BJ (cell line): ENCODE data around the gene TUBA1A. TPM values are rescaled to one million over a fixed set of nuclear protein-coding genes. Genes with fewer than 3 reads are reported as not detected.

Experiments
- CTCF ChIA-PET: fragments of 350-600 bp; formaldehyde crosslinking; extraction: SDS; loops from one replicate; lab custom pipeline; 2021; ENCODE audit warnings: antibody characterized with exemption, inconsistent platforms; lab: Yijun Ruan, JAX
- POLR2A ChIA-PET: fragments of 300-600 bp; sonication (Branson Sonifier 250); formaldehyde crosslinking; extraction: SDS; loops from one replicate; lab custom pipeline; 2021; ENCODE audit warnings: antibody characterized with exemption; lab: Charles Lee
- DNase-seq: peaks from one replicate; pipeline ENCODE4 v3.0.0-alpha.2; 2011; ENCODE audit warnings: low read depth
- H3K27me3 ChIP-seq: 2 replicates; pipeline ENCODE4 v1.6.0; 2011; ENCODE audit warnings: low read length; ENCODE audit not compliant: control insufficient read depth, insufficient read depth
- H3K36me3 ChIP-seq: 2 replicates; pipeline ENCODE4 v1.5.1; 2011; ENCODE audit warnings: low read length; ENCODE audit not compliant: control insufficient read depth, insufficient read depth
- H3K4me3 ChIP-seq: 2 replicates; pipeline ENCODE4 v1.5.1; 2011; ENCODE audit warnings: low read depth, mild to moderate bottlenecking, control low read depth, low read length
- CTCF ChIP-seq: IDR thresholded peaks from 2 replicates; pipeline ENCODE4 v1.5.1; 2011; ENCODE audit warnings: low read depth, mild to moderate bottlenecking, control low read depth, inconsistent platforms, low read length, moderate library complexity; ENCODE audit not compliant: insufficient read depth
- polyA plus RNA-seq: library from polyadenylated mRNA; depleted of rRNA; stranded (reverse); fragments of >200 nt; gene quantifications from 2 replicates; pipeline ENCODE4 v1.2.3, GENCODE V29; 2011

TUBA1A gene
- polyA plus RNA-seq, 1 experiment, result 820 TPM

- Histone ChIP-seq H3K36me3 (no peaks in the 10 kb centered on the region), H3K27me3 (no peaks in the 10 kb centered on the region), H3K4me3 (no peak overlapping the region)
- ChIA-PET POLR2A (no interaction called here), CTCF (interaction anchor here (1.2 to 4.8 kb wide), 2 partner anchors 8 to 31 kb away, joined by 3 to 38 read pairs; no protein-coding TSS in a partner anchor)
- no peak for TF ChIP-seq CTCF
- no peak for DNase-seq
Observed at GRCh38 chr12:49225576-49226166, 36.8 kb upstream of the TUBA1A start.

- TF ChIP-seq CTCF, result no peak
- ChIA-PET CTCF (interaction anchor here (0.7 to 4.8 kb wide), 9 partner anchors 10 to 1518 kb away, joined by 3 to 38 read pairs (median 3); no protein-coding TSS in a partner anchor), POLR2A (no interaction called here)
Observed at GRCh38 chr12:49223590-49224369, 34.9 kb upstream of the TUBA1A start.

GRCh38 chr12:49223122-49223521, 34.2 kb upstream of the TUBA1A start:
- CTCF ChIA-PET, result interaction anchor here (0.7 to 4.8 kb wide), 8 partner anchors 10 to 158 kb away, joined by 3 to 38 read pairs (median 3); no protein-coding TSS in a partner anchor
- POLR2A ChIA-PET, result interaction anchor here (0.6 to 1.1 kb wide), 6 partner anchors 32 to 646 kb away, joined by 3 to 8 read pairs (median 5); partner anchors contain the start of genes TUBA1A and TUBA1B
- Histone ChIP-seq H3K4me3 (no peak overlapping the region), H3K27me3 (no peaks in the 10 kb centered on the region), H3K36me3 (no peaks in the 10 kb centered on the region)
- no peak for TF ChIP-seq CTCF
- no peak for DNase-seq

More at GRCh38 chr12:49223590-49224369, 34.9 kb upstream of the TUBA1A start:
- H3K36me3 ChIP-seq, result no peaks in the 10 kb centered on the region
- H3K4me3 ChIP-seq, result no peak overlapping the region
- no peak for DNase-seq
- H3K27me3 ChIP-seq, result no peaks in the 10 kb centered on the region

GRCh38 chr12:49220972-49221371, 32.1 kb upstream of the TUBA1A start:
- no peak for DNase-seq
- no peaks in the 10 kb centered on the region for H3K36me3 ChIP-seq
- ChIA-PET POLR2A (no interaction called here), CTCF (no interaction called here)
- no peaks in the 10 kb centered on the region for H3K27me3 ChIP-seq
- no peak for TF ChIP-seq CTCF
- no peak overlapping the region for H3K4me3 ChIP-seq

GRCh38 chr12:49219417-49220026, 30.6 kb upstream of the TUBA1A start:
- CTCF ChIA-PET, result no interaction called here
- H3K4me3 ChIP-seq, result no peak overlapping the region
- no peak for DNase-seq
- no peaks in the 10 kb centered on the region for H3K36me3 ChIP-seq
- no peaks in the 10 kb centered on the region for H3K27me3 ChIP-seq
- TF ChIP-seq CTCF, result no peak
- POLR2A ChIA-PET, result no interaction called here
